SK-N-SH (cell line): ENCODE results near the gene RHOT2. TPM values are rescaled to one million over a fixed set of nuclear protein-coding genes. Genes with fewer than 3 reads are reported as not detected.

Experiments used
- CTCF ChIA-PET: fragments of 300-600, 350-600 bp; formaldehyde crosslinking; extraction: SDS; loops from one replicate; lab custom pipeline; 2021; lab: Yijun Ruan, JAX
- POLR2A ChIA-PET: fragments of 350-600 bp; sonication (Branson Sonifier 250); formaldehyde crosslinking; extraction: SDS; loops from one replicate; lab custom pipeline; 2020; ENCODE audit warnings: antibody characterized with exemption, inconsistent platforms; lab: Yijun Ruan, JAX
- DNase-seq: peaks from one replicate; pipeline ENCODE4 v3.0.0; 2012
- H2AFZ ChIP-seq: fragments of 200-600 bp; sonication (generic); 2 replicates; pipeline ENCODE4 v1.8.1; 2016; ENCODE audit warnings: antibody characterized with exemption, mild to moderate bottlenecking, low read depth
- H3F3A ChIP-seq: fragments of 200-600 bp; sonication (generic); replicated peaks from 2 replicates; pipeline ENCODE3; 2016; ENCODE audit warnings: antibody characterized with exemption, mild to moderate bottlenecking; ENCODE audit not compliant: insufficient read depth
- H3K27ac ChIP-seq, 2 experiments: fragments of 200-500 bp in 1 of 2; fragments of 200-600 bp in 1 of 2; sonication (Bioruptor generic) in 1 of 2; sonication (generic), shearing (Covaris generic) in 1 of 2; 2 replicates each; pipeline versions ENCODE4 v1.5.1 to v1.6.1; 2014 to 2016; ENCODE audit warnings: low read depth in 2 of 2, inconsistent platforms in 1 of 2, low read length in 1 of 2, mild to moderate bottlenecking in 1 of 2, mixed read lengths in 1 of 2
- H3K27me3 ChIP-seq: fragments of 200-600 bp; sonication (generic), shearing (Covaris generic); 2 replicates; pipeline ENCODE4 v1.6.1; 2016; ENCODE audit warnings: mixed run types; ENCODE audit not compliant: insufficient read depth
- H3K36me3 ChIP-seq, 2 experiments: fragments of 200-500 bp in 1 of 2; fragments of 200-600 bp in 1 of 2; sonication (Bioruptor generic) in 1 of 2; sonication (generic) in 1 of 2; replicated peaks in 1 of 2; 2 replicates each; pipeline versions ENCODE3 to v1.5.1; 2014 to 2016; ENCODE audit warnings: low read length in 1 of 2, mild to moderate bottlenecking in 1 of 2; ENCODE audit not compliant: insufficient read depth in 2 of 2, control insufficient read depth in 1 of 2
- H3K4me1 ChIP-seq, 2 experiments: fragments of 200-500 bp in 1 of 2; fragments of 200-600 bp in 1 of 2; sonication (Bioruptor generic) in 1 of 2; sonication (generic), shearing (Covaris generic) in 1 of 2; 2 replicates each; pipeline versions ENCODE4 v1.5.1 to v1.6.1; 2014 to 2016; ENCODE audit warnings: low read depth in 1 of 2, low read length in 1 of 2, mixed run types in 1 of 2; ENCODE audit not compliant: insufficient read depth in 2 of 2, control insufficient read depth in 1 of 2
- H3K4me2 ChIP-seq: fragments of 200-600 bp; sonication (generic), shearing (Covaris generic); 2 replicates; pipeline ENCODE4 v1.6.1; 2017; ENCODE audit warnings: mixed run types
- H3K4me3 ChIP-seq, 2 experiments: fragments of 200-500 bp in 1 of 2; fragments of 200-600 bp in 1 of 2; sonication (Bioruptor generic) in 1 of 2; sonication (generic), shearing (Covaris generic) in 1 of 2; 2 replicates each; pipeline versions ENCODE4 v1.5.1 to v1.8.1; 2014 to 2016; ENCODE audit warnings: low read depth in 2 of 2, inconsistent platforms in 1 of 2, low read length in 1 of 2, mild to moderate bottlenecking in 1 of 2, mixed read lengths in 1 of 2, moderate library complexity in 1 of 2
- H3K79me2 ChIP-seq: fragments of 200-600 bp; sonication (generic); 2 replicates; pipeline ENCODE4 v1.8.1; 2017; ENCODE audit warnings: mild to moderate bottlenecking; ENCODE audit not compliant: insufficient read depth
- H3K9ac ChIP-seq: fragments of 200-600 bp; sonication (generic); 2 replicates; pipeline ENCODE4 v1.6.1; 2017; ENCODE audit warnings: mixed run types
- H3K9me2 ChIP-seq: fragments of 200-600 bp; sonication (generic); 2 replicates; pipeline ENCODE4 v1.6.1; 2017; ENCODE audit warnings: mixed run types
- H3K9me3 ChIP-seq: fragments of 200-600 bp; sonication (generic); 2 replicates; pipeline ENCODE4 v1.6.1; 2017; ENCODE audit warnings: mixed run types, mild to moderate bottlenecking, moderate library complexity
- H4K20me1 ChIP-seq: fragments of 200-600 bp; sonication (generic); 2 replicates; pipeline ENCODE4 v1.6.1; 2017; ENCODE audit warnings: mild to moderate bottlenecking, mixed run types; ENCODE audit not compliant: insufficient read depth
- CHD2 ChIP-seq: fragments of 150-350 bp; IDR thresholded peaks from 2 replicates; pipeline ENCODE4 v1.6.1; 2018; ENCODE audit warnings: low read length; ENCODE audit not compliant: partially characterized antibody
- EP300 ChIP-seq, 2 experiments: IDR thresholded peaks; 2 replicates each; pipeline versions ENCODE4 v1.4.0 to v1.6.1; 2012; ENCODE audit warnings: borderline replicate concordance in 1 of 2, low read depth in 1 of 2, low read length in 1 of 2
- EZH2phosphoT487 ChIP-seq: fragments of 200-600 bp; sonication (generic); IDR thresholded peaks from 2 replicates; pipeline ENCODE4 v1.6.1; 2017; ENCODE audit warnings: low read depth, mixed run types, mild to moderate bottlenecking, antibody characterized with exemption, moderate library complexity, borderline replicate concordance
- GABPA ChIP-seq: IDR thresholded peaks from 2 replicates; pipeline ENCODE4 v1.4.0; 2012; ENCODE audit warnings: low read depth, mild to moderate bottlenecking
- GATA2 ChIP-seq: sonication (generic); formaldehyde crosslinking; IDR thresholded peaks from 2 replicates; pipeline ENCODE4 v1.5.0; 2020; ENCODE audit warnings: mild to moderate bottlenecking, missing genetic modification reagents
- NFIC ChIP-seq: IDR thresholded peaks from 2 replicates; pipeline ENCODE4 v1.4.0; 2012; ENCODE audit warnings: borderline replicate concordance
- WGBS: methylation state at CpG from one replicate; pipeline ENCODE4 v1.1.6; 2017; ENCODE audit warnings: low lambda C conversion rate; 5-methylcytosine and 5-hydroxymethylcytosine counted together
- polyA plus RNA-seq, 3 experiments: library from polyadenylated mRNA; depleted of rRNA; stranded (reverse); fragments of >200 nt; gene quantifications; 2 replicates each; pipeline ENCODE4 v1.2.3, GENCODE V29; 2012
- TF ChIP-seq, protein P1 (sequence below): IDR thresholded peaks from 2 replicates; pipeline ENCODE4 v1.4.0; 2012; ENCODE audit warnings: low read depth
- TF ChIP-seq, protein P2 (sequence below): fragments of 200-600 bp; sonication (generic); IDR thresholded peaks from 2 replicates; pipeline ENCODE4 v1.6.1; 2017; ENCODE audit warnings: antibody characterized with exemption, mild to moderate bottlenecking, moderate library complexity
- TF ChIP-seq, protein P3 (sequence below): IDR thresholded peaks from 2 replicates; pipeline ENCODE4 v1.6.1; 2012; ENCODE audit warnings: mild to moderate bottlenecking, low read depth, low read length, moderate library complexity
- TF ChIP-seq, protein P4 (sequence below): IDR thresholded peaks from 2 replicates; pipeline ENCODE4 v1.4.0; 2012; ENCODE audit warnings: low read depth, borderline replicate concordance

The RHOT2 gene
- polyA plus RNA-seq, 1 of the 3 experiments (the other 2 are of a cell fraction), result 229 TPM

DNA sequence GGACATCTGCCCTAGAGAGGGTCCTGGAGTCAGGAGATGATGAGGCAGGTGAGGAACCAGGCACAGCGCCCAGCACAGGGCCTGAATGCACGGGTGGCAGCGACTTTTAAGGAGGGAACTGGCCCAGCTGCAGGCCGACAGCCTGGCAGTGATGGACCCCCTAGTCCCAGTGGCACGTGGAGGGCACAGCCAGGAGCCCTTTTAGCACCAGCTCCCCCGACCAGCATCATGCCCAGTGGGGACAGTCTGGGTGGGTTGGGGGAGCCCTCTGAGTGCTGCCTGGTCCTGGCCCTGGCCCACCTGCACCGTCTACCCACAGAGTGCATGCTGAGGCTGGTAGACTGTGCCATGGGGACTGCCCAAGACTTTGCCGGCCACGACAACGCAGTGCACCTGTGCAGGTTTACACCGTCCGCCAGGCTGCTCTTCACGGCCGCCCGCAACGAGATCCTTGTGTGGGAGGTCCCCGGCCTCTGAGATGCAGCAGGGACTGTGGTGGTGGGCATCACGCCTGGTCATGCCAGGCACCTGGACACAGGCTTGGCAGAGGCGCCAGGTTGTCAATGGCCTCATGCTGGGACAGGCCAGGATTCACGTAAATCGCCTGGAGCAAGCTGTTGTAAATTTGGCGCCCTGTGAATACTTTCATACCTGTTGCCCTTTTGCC, 686 bp upstream of the RHOT2 start:
- H3K4me2 ChIP-seq, result no peak overlapping the region
- no peak overlapping the region; the same call in 1 of the 2 replicates for H3K9ac ChIP-seq
- no peaks in the 10 kb centered on the region for H3K9me3 ChIP-seq
- no peaks in the 10 kb centered on the region for H3K27me3 ChIP-seq
- H3K9me2 ChIP-seq, result no peaks in the 10 kb centered on the region
- 0 out of 2 replicates have a peak, but pooled peaks cover 6% of the 10 kb centered on the region for H4K20me1 ChIP-seq
- no peaks in the 10 kb centered on the region for H3F3A ChIP-seq
- TF ChIP-seq CHD2, result no peak
- H3K4me3 ChIP-seq, result no peak overlapping the region
- ChIA-PET CTCF (interaction anchor here (0.6 to 6.3 kb wide), 16 partner anchors 9 to 123 kb away, joined by 3 to 69 read pairs (median 4); partner anchors contain the start of genes JMJD8, RHBDL1, WDR24 and WDR90), POLR2A (interaction anchor here (0.6 to 1.5 kb wide), 4 partner anchors 8 to 17 kb away, joined by 3 to 4 read pairs (median 4); partner anchors contain the start of genes JMJD8, RHBDL1 and STUB1)
- H3K4me1 ChIP-seq, result peaks cover 0 to 20% of the 10 kb centered on the region in 2 experiments; a peak in 1 of 4 replicates
- H3K79me2 ChIP-seq, result peaks cover 25% of the 10 kb centered on the region
- peak overlapping the region; percentile 25 to 81; a peak in 3 of 4 replicates for H3K27ac ChIP-seq
- WGBS, result 76% methylated on average over 17 of the region's 22 CpGs
- peak overlapping the region; percentile 36; the same call in 1 of the 2 replicates for H2AFZ ChIP-seq
- DNase-seq, result no peak
- peaks cover 5 to 41% of the 10 kb centered on the region in 2 experiments for H3K36me3 ChIP-seq

DNA sequence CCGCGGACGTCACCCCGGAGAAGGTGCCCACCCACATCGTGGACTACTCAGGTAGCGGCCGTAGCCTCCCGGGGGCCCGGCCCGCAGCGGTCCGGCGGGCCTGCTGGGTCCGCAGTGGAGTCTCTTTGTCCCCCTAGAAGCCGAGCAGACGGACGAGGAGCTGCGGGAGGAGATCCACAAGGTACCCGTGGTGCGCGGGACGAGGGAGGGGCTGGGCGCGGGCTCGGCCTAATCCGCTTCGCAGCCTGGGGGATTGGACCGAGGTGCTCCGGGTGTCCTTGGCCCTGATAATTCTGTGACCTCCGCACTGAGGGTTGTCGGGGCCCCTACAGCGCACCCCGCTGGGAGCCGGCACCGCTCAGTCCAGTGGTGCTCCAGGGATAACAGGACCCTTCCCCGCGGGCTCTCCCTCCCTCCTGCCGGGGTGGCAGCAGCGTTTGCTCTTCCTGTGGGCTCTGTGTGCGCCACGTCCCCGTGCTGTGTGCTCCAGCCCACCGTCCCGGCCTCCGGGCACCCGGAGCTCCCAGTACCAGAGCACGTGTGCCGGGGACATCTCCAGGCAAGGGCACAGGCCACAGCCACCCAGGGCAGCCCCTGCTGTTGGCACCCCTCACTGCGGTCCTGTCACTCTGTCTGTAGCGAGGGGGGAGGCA, 713 bp downstream of the RHOT2 start:
- H3K36me3 ChIP-seq, result peaks cover 5 to 45% of the 10 kb centered on the region in 2 experiments
- no peak overlapping the region for H2AFZ ChIP-seq
- no peaks in the 10 kb centered on the region for H3F3A ChIP-seq
- H3K4me1 ChIP-seq, result peaks cover 0 to 15% of the 10 kb centered on the region in 2 experiments; a peak in 1 of 4 replicates
- no peaks in the 10 kb centered on the region for H3K9me2 ChIP-seq
- peaks cover 25% of the 10 kb centered on the region for H3K79me2 ChIP-seq
- ChIA-PET CTCF (interaction anchor here (1.2 to 6.3 kb wide), 13 partner anchors 7 to 277 kb away, joined by 4 to 69 read pairs (median 8); partner anchors contain the start of genes JMJD8, RHBDL1 and WDR90), POLR2A (interaction anchor here (0.9 to 1.0 kb wide), 2 partner anchors 11 to 16 kb away, joined by 3 to 4 read pairs; partner anchors contain the start of gene JMJD8)
- peak overlapping the region; percentile 56 to 75; a peak in 3 of 4 replicates for H3K27ac ChIP-seq
- peak overlapping the region; percentile 88 to 93 for H3K4me3 ChIP-seq
- no peaks in the 10 kb centered on the region for H3K27me3 ChIP-seq
- peak overlapping the region; percentile 88 for H3K9ac ChIP-seq
- peak; percentile 51 for DNase-seq
- H4K20me1 ChIP-seq, result 0 out of 2 replicates have a peak, but pooled peaks cover 6% of the 10 kb centered on the region
- H3K4me2 ChIP-seq, result peak overlapping the region; percentile 96
- no peaks in the 10 kb centered on the region for H3K9me3 ChIP-seq
- WGBS, result 40% methylated on average over 1 of the region's 50 CpGs
- TF ChIP-seq, protein P1, sequence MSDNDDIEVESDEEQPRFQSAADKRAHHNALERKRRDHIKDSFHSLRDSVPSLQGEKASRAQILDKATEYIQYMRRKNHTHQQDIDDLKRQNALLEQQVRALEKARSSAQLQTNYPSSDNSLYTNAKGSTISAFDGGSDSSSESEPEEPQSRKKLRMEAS, result peak; percentile 38; the same call in 1 of the 2 replicates
- TF ChIP-seq NFIC, result no peak

DNA sequence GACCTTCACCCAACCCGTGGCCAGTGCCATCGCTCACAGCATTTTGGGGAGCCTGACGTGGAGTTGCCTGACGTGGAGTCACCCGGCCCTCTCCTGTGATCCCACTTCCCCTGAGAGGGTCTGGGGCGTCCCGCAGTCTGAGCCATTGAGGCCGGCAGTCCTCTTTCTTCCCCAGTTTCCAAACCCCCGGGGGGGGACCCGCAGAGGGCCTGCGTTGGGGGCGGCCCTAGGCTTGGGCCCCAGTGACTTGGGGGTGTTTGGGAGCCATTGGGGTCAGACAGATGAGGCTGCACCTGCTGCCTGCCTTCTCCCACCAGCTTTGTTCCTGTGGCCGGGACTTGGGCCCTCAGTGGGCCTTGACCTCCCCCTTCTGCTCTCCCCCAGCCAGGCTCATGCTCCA, 1.7 kb downstream of the RHOT2 start:
- H4K20me1 ChIP-seq, result 0 out of 2 replicates have a peak, but pooled peaks cover 6% of the 10 kb centered on the region
- H3K9me2 ChIP-seq, result no peaks in the 10 kb centered on the region
- CTCF ChIA-PET, result interaction anchor here (2.6 to 3.8 kb wide), 2 partner anchors 10 to 17 kb away, joined by 15 to 38 read pairs; partner anchors contain the start of gene JMJD8
- peaks cover 0 to 15% of the 10 kb centered on the region in 2 experiments; a peak in 1 of 4 replicates for H3K4me1 ChIP-seq
- peaks cover 25% of the 10 kb centered on the region for H3K79me2 ChIP-seq
- H3K27me3 ChIP-seq, result no peaks in the 10 kb centered on the region
- peaks cover 4% of the 10 kb centered on the region for H3F3A ChIP-seq
- no peak for DNase-seq
- H3K9me3 ChIP-seq, result no peaks in the 10 kb centered on the region
- H3K9ac ChIP-seq, result peak overlapping the region; percentile 88; the same call in 1 of the 2 replicates
- WGBS, result 95% methylated on average over 4 of the region's 13 CpGs
- no peak overlapping the region; a peak in 1 of 4 replicates for H3K27ac ChIP-seq
- H3K36me3 ChIP-seq, result peaks cover 5 to 49% of the 10 kb centered on the region in 2 experiments
- peak overlapping the region; percentile 96; the same call in 1 of the 2 replicates for H3K4me2 ChIP-seq
- H3K4me3 ChIP-seq, result peak overlapping the region in 1 of 2 experiments; percentile 93; a peak in 1 of 4 replicates
- POLR2A ChIA-PET, result no interaction called here
- no peak overlapping the region for H2AFZ ChIP-seq
- TF ChIP-seq, protein P2, sequence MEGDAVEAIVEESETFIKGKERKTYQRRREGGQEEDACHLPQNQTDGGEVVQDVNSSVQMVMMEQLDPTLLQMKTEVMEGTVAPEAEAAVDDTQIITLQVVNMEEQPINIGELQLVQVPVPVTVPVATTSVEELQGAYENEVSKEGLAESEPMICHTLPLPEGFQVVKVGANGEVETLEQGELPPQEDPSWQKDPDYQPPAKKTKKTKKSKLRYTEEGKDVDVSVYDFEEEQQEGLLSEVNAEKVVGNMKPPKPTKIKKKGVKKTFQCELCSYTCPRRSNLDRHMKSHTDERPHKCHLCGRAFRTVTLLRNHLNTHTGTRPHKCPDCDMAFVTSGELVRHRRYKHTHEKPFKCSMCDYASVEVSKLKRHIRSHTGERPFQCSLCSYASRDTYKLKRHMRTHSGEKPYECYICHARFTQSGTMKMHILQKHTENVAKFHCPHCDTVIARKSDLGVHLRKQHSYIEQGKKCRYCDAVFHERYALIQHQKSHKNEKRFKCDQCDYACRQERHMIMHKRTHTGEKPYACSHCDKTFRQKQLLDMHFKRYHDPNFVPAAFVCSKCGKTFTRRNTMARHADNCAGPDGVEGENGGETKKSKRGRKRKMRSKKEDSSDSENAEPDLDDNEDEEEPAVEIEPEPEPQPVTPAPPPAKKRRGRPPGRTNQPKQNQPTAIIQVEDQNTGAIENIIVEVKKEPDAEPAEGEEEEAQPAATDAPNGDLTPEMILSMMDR, result no peak
- TF ChIP-seq, protein P3, sequence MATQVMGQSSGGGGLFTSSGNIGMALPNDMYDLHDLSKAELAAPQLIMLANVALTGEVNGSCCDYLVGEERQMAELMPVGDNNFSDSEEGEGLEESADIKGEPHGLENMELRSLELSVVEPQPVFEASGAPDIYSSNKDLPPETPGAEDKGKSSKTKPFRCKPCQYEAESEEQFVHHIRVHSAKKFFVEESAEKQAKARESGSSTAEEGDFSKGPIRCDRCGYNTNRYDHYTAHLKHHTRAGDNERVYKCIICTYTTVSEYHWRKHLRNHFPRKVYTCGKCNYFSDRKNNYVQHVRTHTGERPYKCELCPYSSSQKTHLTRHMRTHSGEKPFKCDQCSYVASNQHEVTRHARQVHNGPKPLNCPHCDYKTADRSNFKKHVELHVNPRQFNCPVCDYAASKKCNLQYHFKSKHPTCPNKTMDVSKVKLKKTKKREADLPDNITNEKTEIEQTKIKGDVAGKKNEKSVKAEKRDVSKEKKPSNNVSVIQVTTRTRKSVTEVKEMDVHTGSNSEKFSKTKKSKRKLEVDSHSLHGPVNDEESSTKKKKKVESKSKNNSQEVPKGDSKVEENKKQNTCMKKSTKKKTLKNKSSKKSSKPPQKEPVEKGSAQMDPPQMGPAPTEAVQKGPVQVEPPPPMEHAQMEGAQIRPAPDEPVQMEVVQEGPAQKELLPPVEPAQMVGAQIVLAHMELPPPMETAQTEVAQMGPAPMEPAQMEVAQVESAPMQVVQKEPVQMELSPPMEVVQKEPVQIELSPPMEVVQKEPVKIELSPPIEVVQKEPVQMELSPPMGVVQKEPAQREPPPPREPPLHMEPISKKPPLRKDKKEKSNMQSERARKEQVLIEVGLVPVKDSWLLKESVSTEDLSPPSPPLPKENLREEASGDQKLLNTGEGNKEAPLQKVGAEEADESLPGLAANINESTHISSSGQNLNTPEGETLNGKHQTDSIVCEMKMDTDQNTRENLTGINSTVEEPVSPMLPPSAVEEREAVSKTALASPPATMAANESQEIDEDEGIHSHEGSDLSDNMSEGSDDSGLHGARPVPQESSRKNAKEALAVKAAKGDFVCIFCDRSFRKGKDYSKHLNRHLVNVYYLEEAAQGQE, result no peak
- no peak for TF ChIP-seq GATA2 (CRISPR knock-in tag)
- TF ChIP-seq EP300 (IDR thresholded peaks at IDR 0.05; ENCODE audit: borderline replicate concordance in 1 of 2, low read depth in 1 of 2, low read length in 1 of 2), result no peak
- TF ChIP-seq EZH2phosphoT487, result no peak
- TF ChIP-seq, protein P4, sequence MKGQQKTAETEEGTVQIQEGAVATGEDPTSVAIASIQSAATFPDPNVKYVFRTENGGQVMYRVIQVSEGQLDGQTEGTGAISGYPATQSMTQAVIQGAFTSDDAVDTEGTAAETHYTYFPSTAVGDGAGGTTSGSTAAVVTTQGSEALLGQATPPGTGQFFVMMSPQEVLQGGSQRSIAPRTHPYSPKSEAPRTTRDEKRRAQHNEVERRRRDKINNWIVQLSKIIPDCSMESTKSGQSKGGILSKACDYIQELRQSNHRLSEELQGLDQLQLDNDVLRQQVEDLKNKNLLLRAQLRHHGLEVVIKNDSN, result no peak
- no peak for TF ChIP-seq GABPA
